Stimulated activated naive B cell treated with anti-CD40 and anti-IgM and Interleukin-4, amounts not matched to agents 10 μg/mL and 1 μg/mL and 100 μg/mL, for 72 hours (primary cell): Measurements from ENCODE around the gene NME9.

Experiments used
- ATAC-seq, 2 donors: fragments of 150-1000 bp; cut with Tn5 transposase; replicated peaks; 2 replicates each; pipeline ENCODE4 v1.10.0; 2021; ENCODE audit warnings: moderate library complexity in 1 of 2
- DNase-seq: peaks from one replicate; pipeline ENCODE4 v3.0.0; 2021
- H3K27ac Mint-ChIP-seq: one replicate; pipeline ENCODE4 v1.8.0; 2022; ENCODE audit warnings: mild to moderate bottlenecking, mixed read lengths
- H3K27me3 Mint-ChIP-seq, 2 donors: one replicate each; pipeline ENCODE4 v1.8.0; 2022; ENCODE audit warnings: mixed read lengths in 2 of 2
- H3K36me3 Mint-ChIP-seq, 2 donors: one replicate each; pipeline ENCODE4 v1.8.0; 2022; ENCODE audit warnings: mixed read lengths in 2 of 2, mild to moderate bottlenecking in 1 of 2
- H3K4me1 Mint-ChIP-seq, 2 donors: one replicate each; pipeline ENCODE4 v1.8.0; 2022; ENCODE audit warnings: mixed read lengths in 2 of 2, mild to moderate bottlenecking in 1 of 2
- H3K4me3 Mint-ChIP-seq, 2 donors: one replicate each; pipeline ENCODE4 v1.8.0; 2022; ENCODE audit warnings: mild to moderate bottlenecking in 2 of 2, mixed read lengths in 2 of 2, moderate library complexity in 1 of 2
- H3K9me3 Mint-ChIP-seq, 2 donors: one replicate each; pipeline ENCODE4 v1.8.0; 2022; ENCODE audit warnings: mixed read lengths in 2 of 2, mild to moderate bottlenecking in 1 of 2

Gene NME9

GRCh38 chr3:138336454-138336999 is 6.9 kb upstream of the NME9 start:
- ATAC-seq, result no peak
- Mint-ChIP-seq H3K4me3 (no peak overlapping the region), H3K36me3 (no peaks in the 10 kb centered on the region), H3K27me3 (peaks cover 49 to 52% of the 10 kb centered on the region in 2 donors), H3K27ac (no peak overlapping the region), H3K4me1 (peaks cover 2 to 7% of the 10 kb centered on the region in 2 donors), H3K9me3 (peaks cover 0 to under 1% of the 10 kb centered on the region in 2 donors)
- DNase-seq, result no peak

GRCh38 chr3:138334608-138335007 is 5.0 kb upstream of the NME9 start:
- peaks cover 46 to 47% of the 10 kb centered on the region in 2 donors for H3K27me3 Mint-ChIP-seq
- no peak for DNase-seq
- H3K27ac Mint-ChIP-seq, result no peak overlapping the region
- no peaks in the 10 kb centered on the region for H3K36me3 Mint-ChIP-seq
- ATAC-seq, result no peak
- H3K4me1 Mint-ChIP-seq, result peaks cover 6 to 19% of the 10 kb centered on the region in 2 donors
- no peak overlapping the region for H3K4me3 Mint-ChIP-seq
- H3K9me3 Mint-ChIP-seq, result no peaks in the 10 kb centered on the region

- no peak overlapping the region for H3K27ac Mint-ChIP-seq
- H3K9me3 Mint-ChIP-seq, result no peaks in the 10 kb centered on the region
- H3K4me3 Mint-ChIP-seq, result no peak overlapping the region
- H3K27me3 Mint-ChIP-seq, result peaks cover 35 to 36% of the 10 kb centered on the region in 2 donors
- H3K4me1 Mint-ChIP-seq, result peaks cover 11 to 27% of the 10 kb centered on the region in 2 donors
- DNase-seq (no peak), ATAC-seq (no peak)
- no peaks in the 10 kb centered on the region for H3K36me3 Mint-ChIP-seq
Observed at GRCh38 chr3:138332472-138333073, 2.9 kb upstream of the NME9 start.

- Mint-ChIP-seq H3K36me3 (no peaks in the 10 kb centered on the region), H3K27me3 (peaks cover 31 to 36% of the 10 kb centered on the region in 2 donors)
- no peak for ATAC-seq
Observed at GRCh38 chr3:138331143-138331894, 1.7 kb upstream of the NME9 start.

GRCh38 chr3:138329984-138330293 is 288 bp upstream of the NME9 start:
- no peak overlapping the region for H3K27ac Mint-ChIP-seq
- ATAC-seq (no peak), DNase-seq (no peak)
- H3K27me3 Mint-ChIP-seq, result peaks cover 25 to 40% of the 10 kb centered on the region in 2 donors
- no peaks in the 10 kb centered on the region for H3K36me3 Mint-ChIP-seq
- peak overlapping the region; percentile 81 to 85 for H3K4me3 Mint-ChIP-seq
- H3K4me1 Mint-ChIP-seq, result peaks cover 11 to 27% of the 10 kb centered on the region in 2 donors
- H3K9me3 Mint-ChIP-seq, result no peaks in the 10 kb centered on the region

More at GRCh38 chr3:138331143-138331894, 1.7 kb upstream of the NME9 start:
- no peak overlapping the region for H3K27ac Mint-ChIP-seq
- DNase-seq, result no peak
- no peak overlapping the region for H3K4me3 Mint-ChIP-seq
- H3K9me3 Mint-ChIP-seq, result no peaks in the 10 kb centered on the region
- peaks cover 11 to 27% of the 10 kb centered on the region in 2 donors for H3K4me1 Mint-ChIP-seq

GRCh38 chr3:138328341-138328740 is 1.3 kb downstream of the NME9 start:
- H3K27me3 Mint-ChIP-seq, result peaks cover 29 to 49% of the 10 kb centered on the region in 2 donors
- no peak overlapping the region for H3K27ac Mint-ChIP-seq
- ATAC-seq (no peak), DNase-seq (no peak)
- H3K9me3 Mint-ChIP-seq, result no peaks in the 10 kb centered on the region
- H3K4me3 Mint-ChIP-seq, result no peak overlapping the region
- no peaks in the 10 kb centered on the region for H3K36me3 Mint-ChIP-seq
- H3K4me1 Mint-ChIP-seq, result peaks cover 11 to 27% of the 10 kb centered on the region in 2 donors

GRCh38 chr3:138327831-138328230 is 1.8 kb downstream of the NME9 start:
- no peak overlapping the region for H3K27ac Mint-ChIP-seq
- H3K9me3 Mint-ChIP-seq, result no peaks in the 10 kb centered on the region
- H3K27me3 Mint-ChIP-seq, result peaks cover 32 to 53% of the 10 kb centered on the region in 2 donors
- ATAC-seq, result no peak
- no peak for DNase-seq
- no peak overlapping the region for H3K4me3 Mint-ChIP-seq
- no peaks in the 10 kb centered on the region for H3K36me3 Mint-ChIP-seq
- H3K4me1 Mint-ChIP-seq, result peaks cover 11 to 27% of the 10 kb centered on the region in 2 donors

- Mint-ChIP-seq H3K4me1 (peaks cover 9 to 21% of the 10 kb centered on the region in 2 donors), H3K4me3 (no peak overlapping the region)
Observed at GRCh38 chr3:138326866-138327595, 2.6 kb downstream of the NME9 start.

GRCh38 chr3:138325990-138326389 is 3.7 kb downstream of the NME9 start:
- Mint-ChIP-seq H3K4me1 (peaks cover 9 to 15% of the 10 kb centered on the region in 2 donors), H3K9me3 (no peaks in the 10 kb centered on the region), H3K36me3 (no peaks in the 10 kb centered on the region), H3K27ac (no peak overlapping the region), H3K27me3 (peaks cover 30 to 46% of the 10 kb centered on the region in 2 donors), H3K4me3 (no peak overlapping the region)
- DNase-seq, result no peak
- ATAC-seq, result no peak

More at GRCh38 chr3:138326866-138327595, 2.6 kb downstream of the NME9 start:
- no peaks in the 10 kb centered on the region for H3K36me3 Mint-ChIP-seq
- H3K27ac Mint-ChIP-seq, result no peak overlapping the region
- ATAC-seq (no peak), DNase-seq (no peak)
- H3K9me3 Mint-ChIP-seq, result no peaks in the 10 kb centered on the region
- peaks cover 25 to 45% of the 10 kb centered on the region in 2 donors for H3K27me3 Mint-ChIP-seq

- no peak overlapping the region for H3K27ac Mint-ChIP-seq
- H3K27me3 Mint-ChIP-seq, result peaks cover 32 to 54% of the 10 kb centered on the region in 2 donors
- no peak for DNase-seq
- no peaks in the 10 kb centered on the region for H3K36me3 Mint-ChIP-seq
- no peaks in the 10 kb centered on the region for H3K9me3 Mint-ChIP-seq
- H3K4me1 Mint-ChIP-seq, result peaks cover 2 to 3% of the 10 kb centered on the region in 2 donors
- no peak for ATAC-seq
- H3K4me3 Mint-ChIP-seq, result no peak overlapping the region
Observed at GRCh38 chr3:138323971-138324370, 5.7 kb downstream of the NME9 start.

- H3K36me3 Mint-ChIP-seq, result no peaks in the 10 kb centered on the region
- no peak for DNase-seq
- no peak for ATAC-seq
- no peak overlapping the region for H3K4me3 Mint-ChIP-seq
- peaks cover 20 to 22% of the 10 kb centered on the region in 2 donors for H3K27me3 Mint-ChIP-seq
- no peaks in the 10 kb centered on the region for H3K4me1 Mint-ChIP-seq
- no peaks in the 10 kb centered on the region for H3K9me3 Mint-ChIP-seq
- H3K27ac Mint-ChIP-seq, result no peak overlapping the region
Observed at GRCh38 chr3:138317687-138318086, 12.0 kb downstream of the NME9 start.

GRCh38 chr3:138314751-138315150 is 14.9 kb downstream of the NME9 start:
- Mint-ChIP-seq H3K27ac (no peak overlapping the region), H3K27me3 (peaks cover 18 to 30% of the 10 kb centered on the region in 2 donors), H3K4me1 (no peaks in the 10 kb centered on the region), H3K4me3 (no peak overlapping the region), H3K36me3 (peaks cover 0 to 3% of the 10 kb centered on the region in 2 donors), H3K9me3 (peaks cover 10 to 15% of the 10 kb centered on the region in 2 donors)
- no peak for DNase-seq
- no peak for ATAC-seq

GRCh38 chr3:138310494-138310893 is 19.2 kb downstream of the NME9 start:
- DNase-seq (no peak), ATAC-seq (no peak)
- no peak overlapping the region for H3K27ac Mint-ChIP-seq
- no peaks in the 10 kb centered on the region for H3K4me1 Mint-ChIP-seq
- H3K4me3 Mint-ChIP-seq, result no peak overlapping the region
- H3K9me3 Mint-ChIP-seq, result peaks cover 18 to 26% of the 10 kb centered on the region in 2 donors
- peaks cover 25 to 41% of the 10 kb centered on the region in 2 donors for H3K27me3 Mint-ChIP-seq
- peaks cover 9 to 10% of the 10 kb centered on the region in 2 donors for H3K36me3 Mint-ChIP-seq

- Mint-ChIP-seq H3K27me3 (peaks cover 17 to 41% of the 10 kb centered on the region in 2 donors), H3K27ac (no peak overlapping the region), H3K4me3 (no peak overlapping the region), H3K36me3 (peaks cover 13 to 14% of the 10 kb centered on the region in 2 donors), H3K9me3 (peaks cover 20 to 26% of the 10 kb centered on the region in 2 donors), H3K4me1 (no peaks in the 10 kb centered on the region)
- no peak for DNase-seq
- ATAC-seq, result no peak
Observed at GRCh38 chr3:138308783-138309182, 20.9 kb downstream of the NME9 start.
